Measurements from ENCODE around the gene FLT1.

DNA sequence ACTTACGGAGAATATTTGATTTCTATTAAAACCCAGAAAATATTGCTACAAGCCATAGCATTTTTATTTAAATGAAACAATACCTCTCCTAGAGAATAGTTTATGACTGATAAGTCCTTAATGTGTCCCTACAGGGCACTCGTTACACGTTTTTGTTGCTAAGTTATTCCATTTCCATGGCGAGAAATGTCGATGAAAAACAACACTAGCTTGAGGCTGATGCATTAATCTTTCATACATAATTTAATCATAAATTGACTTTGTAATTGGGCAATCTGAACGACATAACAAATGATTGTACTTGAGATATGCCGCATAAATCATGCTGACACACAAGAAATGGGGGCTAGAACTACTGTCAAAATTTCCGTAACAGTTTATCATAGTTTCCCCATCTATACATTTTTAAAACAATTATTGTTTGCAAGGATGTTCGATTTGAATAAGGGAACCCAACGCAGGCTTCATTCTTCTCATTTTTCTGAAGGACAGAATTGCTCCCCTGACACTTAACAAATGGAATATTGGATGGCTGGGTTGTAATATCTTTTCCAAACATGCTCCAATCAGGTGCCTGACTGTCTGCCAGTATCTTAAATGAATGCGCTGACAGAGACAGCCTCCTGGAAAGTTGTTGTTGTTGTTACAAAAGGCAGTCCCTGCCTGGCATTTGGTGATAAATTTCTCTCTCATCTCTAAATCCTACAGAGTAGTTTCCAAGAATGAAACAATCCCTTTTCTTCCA is 61.9 kb downstream of the FLT1 start:
- no peak for TF ChIP-seq EZH2 (IDR thresholded peaks at IDR 0.05)
- TF ChIP-seq, protein P1, sequence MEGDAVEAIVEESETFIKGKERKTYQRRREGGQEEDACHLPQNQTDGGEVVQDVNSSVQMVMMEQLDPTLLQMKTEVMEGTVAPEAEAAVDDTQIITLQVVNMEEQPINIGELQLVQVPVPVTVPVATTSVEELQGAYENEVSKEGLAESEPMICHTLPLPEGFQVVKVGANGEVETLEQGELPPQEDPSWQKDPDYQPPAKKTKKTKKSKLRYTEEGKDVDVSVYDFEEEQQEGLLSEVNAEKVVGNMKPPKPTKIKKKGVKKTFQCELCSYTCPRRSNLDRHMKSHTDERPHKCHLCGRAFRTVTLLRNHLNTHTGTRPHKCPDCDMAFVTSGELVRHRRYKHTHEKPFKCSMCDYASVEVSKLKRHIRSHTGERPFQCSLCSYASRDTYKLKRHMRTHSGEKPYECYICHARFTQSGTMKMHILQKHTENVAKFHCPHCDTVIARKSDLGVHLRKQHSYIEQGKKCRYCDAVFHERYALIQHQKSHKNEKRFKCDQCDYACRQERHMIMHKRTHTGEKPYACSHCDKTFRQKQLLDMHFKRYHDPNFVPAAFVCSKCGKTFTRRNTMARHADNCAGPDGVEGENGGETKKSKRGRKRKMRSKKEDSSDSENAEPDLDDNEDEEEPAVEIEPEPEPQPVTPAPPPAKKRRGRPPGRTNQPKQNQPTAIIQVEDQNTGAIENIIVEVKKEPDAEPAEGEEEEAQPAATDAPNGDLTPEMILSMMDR (IDR thresholded peaks at IDR 0.05 in 2 of 3, conservative IDR thresholded peaks at IDR 0.05 in 1 of 3; ENCODE audit: borderline replicate concordance in 1 of 3, insufficient read depth in 1 of 3, low read depth in 2 of 3, low read length in 2 of 3) = no peak
- TF ChIP-seq, protein P2, sequence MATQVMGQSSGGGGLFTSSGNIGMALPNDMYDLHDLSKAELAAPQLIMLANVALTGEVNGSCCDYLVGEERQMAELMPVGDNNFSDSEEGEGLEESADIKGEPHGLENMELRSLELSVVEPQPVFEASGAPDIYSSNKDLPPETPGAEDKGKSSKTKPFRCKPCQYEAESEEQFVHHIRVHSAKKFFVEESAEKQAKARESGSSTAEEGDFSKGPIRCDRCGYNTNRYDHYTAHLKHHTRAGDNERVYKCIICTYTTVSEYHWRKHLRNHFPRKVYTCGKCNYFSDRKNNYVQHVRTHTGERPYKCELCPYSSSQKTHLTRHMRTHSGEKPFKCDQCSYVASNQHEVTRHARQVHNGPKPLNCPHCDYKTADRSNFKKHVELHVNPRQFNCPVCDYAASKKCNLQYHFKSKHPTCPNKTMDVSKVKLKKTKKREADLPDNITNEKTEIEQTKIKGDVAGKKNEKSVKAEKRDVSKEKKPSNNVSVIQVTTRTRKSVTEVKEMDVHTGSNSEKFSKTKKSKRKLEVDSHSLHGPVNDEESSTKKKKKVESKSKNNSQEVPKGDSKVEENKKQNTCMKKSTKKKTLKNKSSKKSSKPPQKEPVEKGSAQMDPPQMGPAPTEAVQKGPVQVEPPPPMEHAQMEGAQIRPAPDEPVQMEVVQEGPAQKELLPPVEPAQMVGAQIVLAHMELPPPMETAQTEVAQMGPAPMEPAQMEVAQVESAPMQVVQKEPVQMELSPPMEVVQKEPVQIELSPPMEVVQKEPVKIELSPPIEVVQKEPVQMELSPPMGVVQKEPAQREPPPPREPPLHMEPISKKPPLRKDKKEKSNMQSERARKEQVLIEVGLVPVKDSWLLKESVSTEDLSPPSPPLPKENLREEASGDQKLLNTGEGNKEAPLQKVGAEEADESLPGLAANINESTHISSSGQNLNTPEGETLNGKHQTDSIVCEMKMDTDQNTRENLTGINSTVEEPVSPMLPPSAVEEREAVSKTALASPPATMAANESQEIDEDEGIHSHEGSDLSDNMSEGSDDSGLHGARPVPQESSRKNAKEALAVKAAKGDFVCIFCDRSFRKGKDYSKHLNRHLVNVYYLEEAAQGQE (IDR thresholded peaks at IDR 0.05; ENCODE audit: low read depth) = no peak
- TF ChIP-seq CEBPB (IDR thresholded peaks at IDR 0.05; ENCODE audit: low read depth) = no peak
- no peak for TF ChIP-seq FOSL1 (IDR thresholded peaks at IDR 0.05; ENCODE audit: low read depth)
- no peak for TF ChIP-seq EGR1 (IDR thresholded peaks at IDR 0.05; ENCODE audit: low read depth)
- no peak for TF ChIP-seq POLR2A (IDR thresholded peaks at IDR 0.05; ENCODE audit: borderline replicate concordance, extremely low read depth, insufficient read depth, insufficient read length)
- TF ChIP-seq JUND (IDR thresholded peaks at IDR 0.05) = no peak
